MCF 10A (cell line): ENCODE measurements around the gene F2R. TPM values are rescaled to one million over a fixed set of nuclear protein-coding genes. Genes with fewer than 3 reads are reported as not detected.
A peak's percentile ranks its signal among the peaks of the same experiment; 100 is the strongest.

Experiments
- BruUV-seq: library from RNA; stranded (reverse); fragments of 400-500 nt; replicated peaks from 2 replicates; lab custom pipeline; 2021; lab: Mats Ljungman, UMichigan
- CTCF ChIA-PET: fragments of 300-600 bp; sonication (Branson Sonifier 250); formaldehyde crosslinking; extraction: SDS; loops from one replicate; lab custom pipeline; 2021; ENCODE audit warnings: antibody characterized with exemption, inconsistent platforms; lab: Yijun Ruan, JAX
- POLR2A ChIA-PET: fragments of 300-600, 350-650 bp; sonication (Branson Sonifier 250); formaldehyde crosslinking; extraction: SDS; loops from one replicate; lab custom pipeline; 2020; ENCODE audit warnings: antibody characterized with exemption, inconsistent platforms; lab: Yijun Ruan, JAX
- DNase-seq: peaks from one replicate; pipeline ENCODE4 v3.0.0-alpha.2; 2018; ENCODE audit not compliant: unreplicated experiment
- H3K27ac Mint-ChIP-seq: one replicate; pipeline ENCODE4 v1.8.0; 2022; ENCODE audit warnings: mild to moderate bottlenecking, low read depth, mixed read lengths; ENCODE audit not compliant: unreplicated experiment
- H3K27me3 Mint-ChIP-seq: one replicate; pipeline ENCODE4 v1.8.0; 2022; ENCODE audit warnings: mixed read lengths; ENCODE audit not compliant: insufficient read depth, unreplicated experiment
- H3K36me3 Mint-ChIP-seq: one replicate; pipeline ENCODE4 v1.8.0; 2022; ENCODE audit warnings: mild to moderate bottlenecking, moderate library complexity, mixed read lengths; ENCODE audit not compliant: insufficient read depth, unreplicated experiment
- H3K4me1 Mint-ChIP-seq: one replicate; pipeline ENCODE4 v1.8.0; 2022; ENCODE audit warnings: mixed read lengths; ENCODE audit not compliant: insufficient read depth, unreplicated experiment
- H3K4me3 Mint-ChIP-seq: one replicate; pipeline ENCODE4 v1.8.0; 2022; ENCODE audit warnings: mild to moderate bottlenecking, moderate library complexity, mixed read lengths; ENCODE audit not compliant: unreplicated experiment
- H3K9me3 Mint-ChIP-seq: one replicate; pipeline ENCODE4 v1.8.0; 2022; ENCODE audit warnings: mixed read lengths; ENCODE audit not compliant: unreplicated experiment
- intact Hi-C: fragments of 100-400 bp; cut with micrococcal nuclease; formaldehyde crosslinking; loops from 2 replicates; pipeline ENCODE4 v1.14.1; 2022
- total RNA-seq: library from RNA; stranded (reverse); gene quantifications from 2 replicates; pipeline ENCODE4 v1.2.3, GENCODE V29; 2022
- TF ChIP-seq, protein P1 (sequence below): fragments of 200-600 bp; IDR thresholded peaks from one replicate; pipeline ENCODE4 v1.8.0; 2022; ENCODE audit warnings: antibody characterized with exemption, mild to moderate bottlenecking; ENCODE audit not compliant: unreplicated experiment

The F2R gene
- total RNA-seq, 1 experiment from 2014 or later, result 17.6 TPM

DNA sequence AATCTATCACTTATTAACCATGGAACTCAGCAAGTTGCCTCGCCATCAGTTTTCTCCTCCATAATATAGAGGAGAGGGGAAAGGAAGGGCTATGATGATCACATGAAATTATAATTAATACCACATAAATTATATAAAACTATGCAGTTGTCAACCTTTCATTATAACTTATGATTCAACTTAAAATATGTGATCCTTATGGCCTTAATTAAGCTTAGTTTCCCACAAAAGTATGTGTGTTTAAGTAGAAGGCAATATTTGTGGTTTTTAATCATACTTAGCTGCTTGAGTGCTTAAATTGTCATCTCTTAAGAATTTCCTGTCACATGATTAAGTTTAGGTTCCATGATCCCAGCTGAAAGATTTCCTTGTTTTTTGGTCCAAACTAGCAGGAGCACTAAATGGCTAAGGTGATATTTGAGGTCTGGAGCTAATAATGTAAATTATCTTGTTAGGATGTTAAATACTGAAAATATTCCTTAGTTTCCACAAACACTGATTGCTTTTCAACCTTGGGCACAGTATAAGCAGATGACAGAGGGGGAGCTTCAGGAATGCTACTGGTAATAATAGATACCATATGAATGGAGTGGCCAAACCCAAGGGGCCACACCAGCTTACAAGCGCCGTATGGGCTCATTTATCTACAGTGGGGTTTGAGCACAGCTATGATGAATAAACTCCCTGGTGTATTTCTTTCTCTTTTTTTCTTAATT, 26.4 kb upstream of the F2R start:
- peak overlapping the region; percentile 81 for H3K27ac Mint-ChIP-seq
- peaks cover 34% of the 10 kb centered on the region for H3K4me1 Mint-ChIP-seq
- no peaks in the 10 kb centered on the region for H3K9me3 Mint-ChIP-seq
- ChIA-PET POLR2A (interaction anchor here (1.3 to 1.6 kb wide), 3 partner anchors 10 to 15 kb away, joined by 4 to 7 read pairs (median 4); no protein-coding TSS in a partner anchor), CTCF (interaction anchor here (0.5 to 2.1 kb wide), 3 partner anchors 8 to 85 kb away, joined by 4 to 15 read pairs (median 6); no protein-coding TSS in a partner anchor)
- no peak overlapping the region for H3K4me3 Mint-ChIP-seq
- intact Hi-C loops, result no loop called here
- DNase-seq, result peak; percentile 57
- TF ChIP-seq, protein P1, sequence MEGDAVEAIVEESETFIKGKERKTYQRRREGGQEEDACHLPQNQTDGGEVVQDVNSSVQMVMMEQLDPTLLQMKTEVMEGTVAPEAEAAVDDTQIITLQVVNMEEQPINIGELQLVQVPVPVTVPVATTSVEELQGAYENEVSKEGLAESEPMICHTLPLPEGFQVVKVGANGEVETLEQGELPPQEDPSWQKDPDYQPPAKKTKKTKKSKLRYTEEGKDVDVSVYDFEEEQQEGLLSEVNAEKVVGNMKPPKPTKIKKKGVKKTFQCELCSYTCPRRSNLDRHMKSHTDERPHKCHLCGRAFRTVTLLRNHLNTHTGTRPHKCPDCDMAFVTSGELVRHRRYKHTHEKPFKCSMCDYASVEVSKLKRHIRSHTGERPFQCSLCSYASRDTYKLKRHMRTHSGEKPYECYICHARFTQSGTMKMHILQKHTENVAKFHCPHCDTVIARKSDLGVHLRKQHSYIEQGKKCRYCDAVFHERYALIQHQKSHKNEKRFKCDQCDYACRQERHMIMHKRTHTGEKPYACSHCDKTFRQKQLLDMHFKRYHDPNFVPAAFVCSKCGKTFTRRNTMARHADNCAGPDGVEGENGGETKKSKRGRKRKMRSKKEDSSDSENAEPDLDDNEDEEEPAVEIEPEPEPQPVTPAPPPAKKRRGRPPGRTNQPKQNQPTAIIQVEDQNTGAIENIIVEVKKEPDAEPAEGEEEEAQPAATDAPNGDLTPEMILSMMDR, result no peak
- BruUV-seq, result no TSS peak
- H3K36me3 Mint-ChIP-seq, result no peaks in the 10 kb centered on the region
- no peaks in the 10 kb centered on the region for H3K27me3 Mint-ChIP-seq

- BruUV-seq, result TSS peak; percentile 93
- peaks cover 29% of the 10 kb centered on the region for H3K4me1 Mint-ChIP-seq
- H3K27ac Mint-ChIP-seq, result peak overlapping the region; percentile 81
- DNase-seq, result no peak
- intact Hi-C loops, result no loop called here
- H3K4me3 Mint-ChIP-seq, result no peak overlapping the region
- ChIA-PET POLR2A (interaction anchor here (1.3 to 1.6 kb wide), 3 partner anchors 11 to 14 kb away, joined by 4 to 7 read pairs (median 4); no protein-coding TSS in a partner anchor), CTCF (interaction anchor here (0.5 to 2.1 kb wide), 3 partner anchors 8 to 85 kb away, joined by 4 to 15 read pairs (median 6); no protein-coding TSS in a partner anchor)
- no peaks in the 10 kb centered on the region for H3K27me3 Mint-ChIP-seq
- H3K36me3 Mint-ChIP-seq, result no peaks in the 10 kb centered on the region
- TF ChIP-seq, protein P1, result no peak
- no peaks in the 10 kb centered on the region for H3K9me3 Mint-ChIP-seq
These were observed 25.8 kb upstream of the F2R start for GRCh38 chr5:76690037-76690679.

- ChIA-PET POLR2A (interaction anchor here (1.4 to 3.1 kb wide), 3 partner anchors 10 to 14 kb away, joined by 4 to 11 read pairs (median 7); no protein-coding TSS in a partner anchor), CTCF (interaction anchor here (0.6 kb wide), 1 partner anchor 298 kb away, joined by 3 read pairs; no protein-coding TSS in a partner anchor)
- peaks cover 25% of the 10 kb centered on the region for H3K4me1 Mint-ChIP-seq
- TF ChIP-seq, protein P1, result no peak
- BruUV-seq, result no TSS peak
- H3K27ac Mint-ChIP-seq, result peak overlapping the region; percentile 81
- no peaks in the 10 kb centered on the region for H3K27me3 Mint-ChIP-seq
- no peaks in the 10 kb centered on the region for H3K9me3 Mint-ChIP-seq
- intact Hi-C loops, result no loop called here
- no peak for DNase-seq
- H3K4me3 Mint-ChIP-seq, result no peak overlapping the region
- H3K36me3 Mint-ChIP-seq, result no peaks in the 10 kb centered on the region
These were observed 25.0 kb upstream of the F2R start for GRCh38 chr5:76690704-76691466.
